ENCODE measurements around the gene TSC22D3.
A peak's percentile ranks its signal among the peaks of the same experiment; 100 is the strongest.

TSC22D3 gene

GRCh38 chrX:107730991-107731766 lies 44.4 kb downstream of the TSC22D3 start:
- no peak for DNase-seq (ENCODE audit: low read depth in 1 of 2, low spot score in 1 of 2)

GRCh38 chrX:107730298-107730655 lies 45.3 kb downstream of the TSC22D3 start:
- no peak for DNase-seq (ENCODE audit: low read depth in 1 of 2, low spot score in 1 of 2)

GRCh38 chrX:107729558-107730297 lies 45.9 kb downstream of the TSC22D3 start:
- no peak for DNase-seq (ENCODE audit: low read depth in 1 of 2, low spot score in 1 of 2)

GRCh38 chrX:107728371-107729099 lies 47.1 kb downstream of the TSC22D3 start:
- DNase-seq (ENCODE audit: low read depth in 1 of 2, low spot score in 1 of 2) = no peak

- no peak for DNase-seq (ENCODE audit: low read depth in 1 of 2, low spot score in 1 of 2)
These were observed 48.6 kb downstream of the TSC22D3 start for GRCh38 chrX:107726816-107727534.

- no peak for DNase-seq (ENCODE audit: low read depth in 1 of 2, low spot score in 1 of 2)
These were observed 49.6 kb downstream of the TSC22D3 start for GRCh38 chrX:107725761-107726555.

- DNase-seq (ENCODE audit: low read depth in 1 of 2, low spot score in 1 of 2) = no peak
These were observed 50.9 kb downstream of the TSC22D3 start for GRCh38 chrX:107724653-107725052.

- DNase-seq (ENCODE audit: low read depth in 1 of 2, low spot score in 1 of 2) = no peak
These were observed 52.1 kb downstream of the TSC22D3 start for GRCh38 chrX:107723511-107723910.

GRCh38 chrX:107721966-107722707 lies 53.5 kb downstream of the TSC22D3 start:
- DNase-seq (ENCODE audit: low read depth in 1 of 2, low spot score in 1 of 2) = no peak

- DNase-seq (ENCODE audit: low read depth in 1 of 2, low spot score in 1 of 2) = no peak
These were observed 54.3 kb downstream of the TSC22D3 start for GRCh38 chrX:107721318-107721717.

- peak; percentile 32 to 62 for DNase-seq (ENCODE audit: low read depth in 1 of 2, low spot score in 1 of 2)
These were observed 57.4 kb downstream of the TSC22D3 start for GRCh38 chrX:107718156-107718621.

GRCh38 chrX:107716816-107717700 lies 58.5 kb downstream of the TSC22D3 start:
- DNase-seq (ENCODE audit: low read depth in 1 of 2, low spot score in 1 of 2) = peak; percentile 54 to 77

GRCh38 chrX:107716118-107716684 lies 59.4 kb downstream of the TSC22D3 start:
- DNase-seq (ENCODE audit: low read depth in 1 of 2, low spot score in 1 of 2) = no peak

- no peak for DNase-seq (ENCODE audit: low read depth in 1 of 2, low spot score in 1 of 2)
These were observed 60.1 kb downstream of the TSC22D3 start for GRCh38 chrX:107715331-107716117.

- DNase-seq (ENCODE audit: low read depth in 1 of 2, low spot score in 1 of 2) = no peak
These were observed 61.2 kb downstream of the TSC22D3 start for GRCh38 chrX:107714206-107714891.

- no peak for DNase-seq (ENCODE audit: low read depth in 1 of 2, low spot score in 1 of 2)
These were observed 61.9 kb downstream of the TSC22D3 start for GRCh38 chrX:107713543-107714205.
